GM19025 (cell line): ENCODE measurements around the gene JAKMIP1.

Experiments used
- ATAC-seq: cut with Tn5 transposase; IDR thresholded peaks from one replicate; pipeline ENCODE4 v1.9.1; 2021; ENCODE audit warnings: mild to moderate bottlenecking, low read depth, moderate library complexity; ENCODE audit not compliant: unreplicated experiment

JAKMIP1 gene

DNA sequence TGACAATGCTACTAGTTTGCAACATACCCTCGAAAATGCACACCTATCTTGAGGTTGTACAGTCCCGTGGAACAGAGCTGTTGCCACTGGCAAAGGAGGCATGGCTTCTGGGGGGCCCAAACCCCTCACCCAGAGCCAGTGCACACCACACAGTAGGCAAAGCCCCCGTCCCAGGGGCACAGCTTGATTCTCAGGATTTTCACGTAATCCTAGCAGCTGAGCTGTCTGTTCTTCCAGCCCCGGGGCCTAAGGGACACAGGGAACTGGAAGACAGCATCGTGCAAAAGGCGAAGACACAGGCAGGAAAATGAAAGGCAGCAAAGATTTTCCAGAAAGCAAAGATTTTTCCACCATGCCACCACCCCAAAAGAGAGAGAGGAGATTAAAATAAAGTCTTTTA is 77.2 kb downstream of the JAKMIP1 start:
- no peak for ATAC-seq

DNA sequence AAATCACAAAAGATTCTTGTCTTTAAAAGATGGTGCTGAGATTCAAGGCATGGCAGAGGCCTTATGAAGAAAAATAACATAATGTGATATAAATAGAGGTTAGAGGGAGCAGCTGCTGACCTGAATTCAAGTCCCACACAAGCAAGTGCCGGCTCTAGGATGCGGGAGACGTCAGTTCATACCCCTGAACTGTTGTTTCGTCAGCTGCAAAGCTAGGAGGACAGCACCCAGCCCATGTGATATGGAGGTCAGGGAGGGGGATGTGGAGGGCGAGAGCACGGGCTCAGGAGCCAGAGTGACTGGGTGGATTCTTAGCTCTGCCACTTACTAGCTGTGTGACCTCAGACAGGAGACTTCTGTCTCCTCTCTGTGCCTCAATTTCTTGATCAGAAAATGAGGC is 77.9 kb downstream of the JAKMIP1 start:
- no peak for ATAC-seq

DNA sequence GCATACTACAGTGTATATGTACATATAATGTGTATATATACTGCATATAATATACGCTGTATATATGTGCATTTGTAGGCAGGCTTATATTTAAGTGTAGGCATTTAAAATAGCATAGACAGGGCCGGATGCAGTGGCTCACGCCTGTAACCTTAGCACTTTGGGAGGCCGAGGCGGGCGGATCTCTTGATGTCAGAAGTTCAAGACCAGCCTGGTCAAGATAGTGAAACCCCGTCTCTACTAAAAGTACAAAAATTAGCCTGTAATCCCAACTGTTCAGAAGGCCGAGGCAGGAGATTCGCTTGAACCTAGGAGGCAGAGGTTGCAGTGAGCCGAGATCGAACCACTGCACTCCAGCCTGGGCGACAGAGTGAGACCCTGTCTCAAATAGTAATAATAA is 78.4 kb downstream of the JAKMIP1 start:
- no peak for ATAC-seq

DNA sequence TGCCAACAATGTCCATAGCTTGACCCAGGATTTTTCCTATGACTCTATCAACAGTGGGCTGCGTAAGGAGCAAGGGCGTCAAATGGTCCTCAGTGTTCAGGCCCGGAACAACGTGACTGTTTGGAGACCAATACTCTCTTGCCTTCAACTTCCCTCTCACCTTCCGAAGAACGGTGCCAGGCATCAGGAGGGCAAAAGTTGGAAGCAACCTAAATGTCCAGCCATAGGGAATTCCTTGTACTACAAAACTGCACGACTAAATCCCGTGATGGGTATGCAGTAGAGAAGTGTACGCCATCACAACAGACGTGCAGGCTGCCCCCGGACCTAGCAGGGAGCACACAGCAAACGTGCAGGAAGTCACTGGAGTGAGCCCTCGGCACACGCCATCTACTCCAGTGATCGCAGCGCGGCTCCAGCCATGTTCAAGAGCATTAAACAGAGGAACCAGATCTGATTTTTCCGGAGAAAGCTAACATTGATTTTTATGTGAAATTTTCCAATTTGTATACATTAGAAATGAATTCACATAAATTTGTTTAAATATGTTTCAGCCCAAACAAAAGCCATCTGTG is 79.0 kb downstream of the JAKMIP1 start:
- no peak for ATAC-seq

DNA sequence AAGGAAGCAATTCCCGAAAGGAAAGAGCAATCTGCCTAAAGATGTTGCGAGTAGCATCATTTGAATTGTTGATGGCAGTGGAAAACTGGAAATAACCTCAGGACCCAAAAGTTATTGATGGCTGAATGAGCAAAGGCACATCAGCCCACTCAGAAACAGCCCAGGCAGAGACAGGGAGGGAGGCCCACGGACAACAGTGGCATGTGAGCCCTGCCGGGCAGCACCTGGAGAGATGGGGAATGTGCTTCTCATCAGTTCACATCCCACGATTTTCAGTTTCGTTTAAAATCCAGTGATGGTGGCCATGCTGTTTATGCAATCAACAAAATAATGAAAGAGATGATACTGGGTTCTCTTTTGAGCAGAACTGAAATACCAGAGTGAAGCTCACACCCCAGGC is 80.0 kb downstream of the JAKMIP1 start:
- ATAC-seq = no peak

DNA sequence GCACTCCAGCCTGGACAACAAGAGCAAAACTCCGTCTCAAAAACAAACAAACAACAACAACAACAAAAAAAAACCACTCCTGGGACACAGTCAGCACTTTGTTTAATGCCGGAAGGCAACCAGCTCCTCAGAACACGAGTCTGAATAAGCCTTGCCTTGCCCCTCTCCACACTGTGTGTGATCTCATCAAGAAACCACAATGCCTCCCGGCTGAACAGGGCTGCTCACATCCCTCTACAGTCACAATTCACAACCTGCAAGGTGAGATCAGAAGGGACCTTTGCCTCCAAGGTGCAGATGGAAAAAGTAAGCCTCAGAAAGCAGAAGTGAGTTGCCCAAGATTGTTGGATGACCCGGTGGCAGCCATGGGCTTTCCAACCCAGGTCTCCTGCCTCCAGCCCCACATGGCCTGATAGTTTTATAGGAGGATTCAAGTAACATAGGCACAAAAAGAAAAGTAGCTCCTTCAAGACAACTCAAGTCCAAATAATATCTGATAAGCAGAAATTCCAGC is 80.8 kb downstream of the JAKMIP1 start:
- no peak for ATAC-seq

DNA sequence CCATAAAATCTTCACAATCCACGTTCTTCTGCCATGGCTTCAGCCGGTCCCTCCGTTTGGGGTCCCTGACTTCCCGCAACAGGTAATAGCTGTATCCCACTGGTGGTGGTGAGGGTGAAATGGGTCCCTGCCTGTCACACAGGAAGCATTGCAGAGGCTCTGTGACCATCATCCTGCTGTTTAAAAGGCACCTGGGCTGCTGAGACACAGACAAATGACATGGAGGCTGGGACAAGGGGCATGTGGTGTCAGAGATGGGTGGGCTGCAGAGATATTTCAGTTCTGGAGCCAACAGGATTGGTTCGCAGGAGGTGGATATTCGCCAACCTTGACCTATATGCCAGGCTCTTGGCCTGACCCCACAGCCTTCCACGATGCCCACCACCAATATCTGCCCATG is 82.1 kb downstream of the JAKMIP1 start:
- no peak for ATAC-seq

DNA sequence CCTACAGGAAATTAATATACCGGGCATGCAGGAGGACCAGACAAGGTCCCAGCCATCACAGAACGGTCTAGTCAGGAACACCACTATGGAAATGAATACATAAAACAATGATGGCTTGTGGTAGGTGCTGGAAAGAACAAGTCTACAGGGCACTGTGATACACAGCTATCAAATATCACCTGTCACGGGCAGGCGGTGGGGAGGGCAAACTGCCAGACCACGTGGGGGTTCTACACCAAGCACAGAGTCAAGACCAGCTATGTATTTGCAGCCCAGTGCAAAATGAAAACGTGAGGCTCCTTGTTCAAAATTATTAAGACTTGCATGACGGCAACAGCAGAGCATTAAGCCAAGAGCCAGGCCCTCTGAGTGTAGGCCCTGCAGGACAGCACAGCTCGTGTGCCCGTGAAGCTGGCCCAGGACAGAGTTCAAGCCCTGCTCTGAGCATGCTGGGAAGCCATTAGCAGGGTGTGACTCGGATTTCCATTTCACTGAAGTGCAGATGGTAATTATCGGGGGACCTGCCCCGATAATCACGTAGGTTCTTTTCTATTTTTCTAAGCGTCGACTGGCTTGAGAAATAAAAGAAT is 83.6 kb downstream of the JAKMIP1 start:
- no peak for ATAC-seq

DNA sequence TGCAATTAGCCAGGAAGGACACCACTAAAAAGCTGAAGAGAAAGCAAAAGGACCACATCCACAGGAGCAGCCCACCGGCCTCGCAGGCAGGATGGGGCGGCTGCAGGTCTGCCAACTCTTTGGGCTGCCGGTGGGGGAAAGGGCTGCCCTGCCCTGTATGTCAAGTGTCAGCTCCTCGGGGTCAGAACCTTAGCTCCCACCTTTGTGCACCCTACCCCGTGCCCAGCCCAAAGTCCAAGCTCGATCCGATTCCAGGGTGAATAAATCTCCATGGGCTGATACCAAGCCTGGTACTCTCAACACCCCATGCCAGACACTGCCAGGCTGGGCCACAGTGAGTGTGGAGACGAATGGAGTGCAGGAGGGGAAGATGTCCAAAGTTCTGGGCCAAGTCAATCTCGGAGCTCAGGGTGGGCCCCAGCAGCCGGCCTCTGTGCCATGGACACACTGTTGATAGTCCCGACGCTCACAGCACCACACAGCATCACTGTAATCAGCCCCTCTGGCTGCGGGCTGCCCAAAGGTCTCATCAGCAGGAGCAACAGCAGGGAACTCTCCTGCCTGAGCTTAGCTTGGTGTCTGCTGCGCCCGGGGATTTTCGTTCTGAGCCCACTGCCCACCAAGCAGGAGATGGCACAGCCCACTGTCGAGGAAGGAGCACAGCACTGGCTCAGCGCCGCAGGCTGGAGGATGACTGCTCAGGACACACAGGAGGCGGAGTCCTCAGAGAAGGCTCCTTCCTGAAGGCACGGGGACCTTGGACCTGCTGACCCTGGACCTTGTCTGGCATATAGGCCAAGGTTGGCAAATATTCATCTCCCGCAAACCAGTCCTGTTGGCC is 84.4 kb downstream of the JAKMIP1 start:
- ATAC-seq = no peak

DNA sequence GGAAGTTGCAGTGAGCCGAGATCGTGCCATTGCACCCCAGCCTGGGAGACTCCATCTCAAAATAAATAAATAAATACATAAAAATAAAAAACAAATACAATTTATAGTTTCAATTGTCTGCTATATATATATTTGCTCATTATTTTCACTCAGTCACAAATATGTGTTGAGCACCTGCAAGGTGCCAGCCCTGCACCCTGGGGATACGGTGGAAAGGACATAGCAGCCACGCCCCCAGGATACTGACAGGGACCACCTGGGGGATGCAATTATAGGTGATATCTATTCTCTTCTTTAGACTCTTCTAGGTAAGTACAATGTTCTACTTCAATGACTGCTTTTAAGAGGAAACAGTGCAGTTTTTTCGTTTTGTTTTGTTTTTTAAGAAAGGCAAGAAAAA is 85.0 kb downstream of the JAKMIP1 start:
- no peak for ATAC-seq

DNA sequence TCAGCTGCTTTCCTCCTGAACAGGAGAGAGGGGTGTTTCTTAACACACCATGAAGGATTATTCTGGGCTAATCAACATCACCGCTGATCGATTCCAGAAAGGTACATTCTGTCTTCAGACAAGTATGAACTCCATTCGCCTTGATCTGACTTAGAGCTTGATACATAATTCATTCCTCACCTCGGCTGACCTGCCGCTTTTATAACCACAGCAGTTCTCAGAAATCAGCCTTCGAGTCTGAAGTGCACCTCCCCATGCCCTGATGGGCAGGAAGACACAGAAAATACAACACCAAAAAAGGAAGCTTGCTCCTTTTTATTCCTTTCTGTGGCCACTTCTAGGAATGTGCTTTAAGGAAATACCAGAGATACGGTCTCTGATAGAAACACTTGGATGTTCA is 85.7 kb downstream of the JAKMIP1 start:
- no peak for ATAC-seq

DNA sequence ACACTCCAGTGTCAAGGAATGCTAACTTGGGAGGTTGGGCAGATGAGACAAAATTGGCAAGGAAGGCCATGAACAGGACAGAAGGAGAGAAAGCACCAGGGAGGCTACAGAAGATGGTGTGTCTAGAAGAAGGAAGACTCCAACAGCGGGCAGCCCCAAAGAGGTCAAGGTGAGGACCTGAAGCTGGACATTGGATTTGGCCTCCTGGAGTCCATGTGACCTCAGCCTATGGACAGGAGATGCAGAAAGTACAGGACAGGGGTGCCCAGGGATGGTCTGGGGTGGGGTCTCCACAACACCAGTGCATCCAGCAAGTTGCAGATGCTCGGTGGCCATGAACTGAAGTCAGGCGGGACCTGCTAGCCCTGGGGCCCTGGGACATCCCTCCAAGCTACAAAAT is 86.2 kb downstream of the JAKMIP1 start:
- ATAC-seq = no peak

DNA sequence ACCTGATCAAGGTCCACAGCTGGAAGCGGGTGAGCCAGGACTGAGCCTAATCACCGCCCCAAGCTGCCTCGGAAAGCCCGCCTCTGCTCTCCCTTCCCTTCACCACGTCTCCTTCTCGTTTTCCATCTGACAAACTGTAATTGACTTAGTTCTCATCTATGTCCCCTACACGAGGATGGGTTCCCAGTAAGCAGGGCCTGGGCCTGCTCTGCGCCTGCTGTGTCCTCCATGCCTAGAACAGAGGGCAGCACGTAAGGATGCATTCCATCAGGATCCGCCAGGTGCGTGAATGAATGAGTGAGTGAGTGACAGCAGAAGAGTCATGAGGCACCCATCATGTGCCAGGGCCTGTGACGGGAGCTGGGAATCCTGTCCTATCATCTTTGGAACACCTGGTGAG is 86.7 kb downstream of the JAKMIP1 start:
- ATAC-seq = no peak

DNA sequence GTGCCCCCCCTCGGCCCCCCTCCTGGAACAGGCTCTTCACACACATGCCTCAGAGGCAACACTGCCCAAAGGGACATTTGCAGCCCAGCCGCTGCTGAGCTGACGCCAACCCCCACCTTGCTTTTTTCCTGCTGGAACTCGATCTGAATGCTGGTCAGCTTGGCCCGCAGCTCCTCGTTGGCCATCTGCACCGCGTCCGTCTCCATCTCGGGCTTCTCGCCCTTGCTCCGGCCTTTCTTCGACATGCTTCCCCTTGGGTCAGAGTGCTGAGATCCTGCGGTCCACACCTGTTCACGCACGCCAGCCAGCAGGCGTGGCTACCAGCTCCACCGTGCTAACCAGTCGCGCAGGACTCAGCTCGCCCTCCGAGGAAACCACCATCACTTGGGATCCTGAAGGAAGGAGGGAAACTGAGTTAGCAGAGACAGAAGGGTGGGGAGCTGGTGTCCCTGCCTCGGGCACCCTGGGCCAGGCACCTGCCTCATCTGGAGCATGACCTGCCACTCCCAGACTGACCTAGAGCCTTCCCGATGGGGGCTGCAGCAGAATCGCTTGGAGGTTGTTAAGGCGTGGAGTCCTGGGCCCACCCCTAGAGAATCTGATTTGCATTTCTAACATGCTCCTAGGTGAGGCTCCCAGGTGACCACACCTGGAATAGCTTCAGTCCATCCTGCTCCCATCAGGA is 87.6 kb downstream of the JAKMIP1 start:
- ATAC-seq = no peak

DNA sequence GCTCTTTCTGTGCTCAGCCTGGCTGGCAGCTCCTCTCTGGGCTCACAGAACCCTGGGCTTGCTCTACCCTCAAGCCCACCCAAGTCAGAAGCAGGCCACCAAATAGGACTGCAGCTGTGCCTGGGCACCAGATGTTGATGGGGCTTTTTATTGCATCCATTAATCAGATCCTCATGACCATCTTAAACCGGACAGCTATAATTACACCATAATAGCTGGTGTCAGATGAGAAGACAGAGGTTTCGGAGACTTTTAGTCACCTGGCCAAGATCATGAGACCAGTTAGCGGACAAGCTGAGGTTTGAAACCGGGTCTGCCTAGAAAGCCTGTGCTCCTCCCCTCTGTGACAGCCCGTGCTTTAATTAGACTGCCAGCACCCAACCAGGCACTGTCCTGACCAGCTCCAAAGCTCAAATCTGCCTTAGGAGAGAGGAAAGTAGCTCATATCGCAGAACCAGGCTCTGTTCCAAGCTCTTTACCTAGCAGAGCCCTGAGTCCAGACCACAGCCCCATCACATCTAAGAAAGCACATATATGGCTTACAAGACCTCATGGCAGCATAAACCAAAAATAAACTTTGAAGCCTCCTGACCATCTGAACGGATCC is 88.9 kb downstream of the JAKMIP1 start:
- ATAC-seq = no peak

DNA sequence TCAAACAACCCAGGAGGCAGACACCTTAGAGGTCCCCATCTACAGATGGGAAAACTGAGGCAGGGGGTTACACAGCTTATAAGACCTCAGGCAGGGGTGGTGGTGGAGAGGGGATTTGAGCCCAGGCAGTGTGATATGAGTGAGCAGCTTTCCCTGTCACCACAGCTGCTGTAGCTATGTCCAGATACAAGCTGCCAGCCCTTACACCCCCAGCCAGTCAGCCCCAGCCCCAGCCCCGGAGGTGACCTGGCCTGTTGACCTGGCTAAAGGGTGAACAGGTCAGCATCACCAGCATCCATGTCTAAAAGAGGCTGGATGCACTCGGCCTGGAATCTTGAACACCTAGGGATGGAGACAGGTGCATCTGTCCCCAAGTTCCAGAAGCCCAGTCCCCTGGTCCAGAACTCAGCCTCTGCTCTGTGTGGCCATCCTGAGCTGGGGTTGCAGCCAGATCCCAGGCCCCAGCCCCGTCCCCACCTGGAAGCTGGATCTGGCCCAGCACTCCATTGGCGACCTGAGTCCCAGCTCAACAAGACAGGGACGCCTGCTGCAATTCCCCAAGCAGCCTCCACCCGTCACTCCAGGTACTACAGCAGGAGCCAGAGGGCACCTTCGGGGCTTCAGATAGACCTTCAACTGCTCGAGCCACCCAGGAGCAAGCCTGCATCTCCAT is 89.5 kb downstream of the JAKMIP1 start:
- no peak for ATAC-seq

DNA sequence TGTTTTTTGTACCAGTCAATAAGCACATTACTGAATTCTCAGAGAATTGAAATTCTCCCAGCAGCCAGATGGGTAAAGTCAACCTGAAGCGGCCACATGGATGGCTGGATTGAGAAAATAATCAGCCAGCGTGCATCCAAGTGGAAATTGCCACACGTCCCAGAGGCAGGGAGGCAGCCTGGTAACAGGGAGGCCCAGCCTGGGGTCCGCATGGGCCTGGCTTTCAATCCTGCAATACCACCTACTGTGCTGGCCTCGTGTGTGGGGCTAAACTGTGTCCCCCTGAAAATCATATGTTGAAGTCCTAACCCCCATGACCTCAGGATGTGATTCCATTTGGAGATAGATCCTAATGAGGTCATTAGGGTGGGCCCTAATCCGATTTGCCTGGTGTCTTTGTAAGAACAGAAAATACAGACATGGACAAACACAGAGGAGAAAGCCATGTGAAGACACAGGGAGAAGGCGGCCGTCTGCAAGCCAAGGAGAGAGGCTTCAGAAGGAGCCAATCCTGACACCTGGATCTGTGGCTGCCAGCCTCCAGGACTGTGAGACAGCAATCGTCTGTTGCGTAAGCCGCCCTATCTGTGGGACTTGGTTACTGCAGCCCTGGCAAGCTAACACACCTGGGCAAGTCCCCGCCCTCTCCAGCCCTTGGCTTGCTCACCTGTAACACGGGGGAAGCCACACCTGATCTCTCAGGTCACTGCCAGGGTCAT is 90.3 kb downstream of the JAKMIP1 start:
- ATAC-seq = no peak

DNA sequence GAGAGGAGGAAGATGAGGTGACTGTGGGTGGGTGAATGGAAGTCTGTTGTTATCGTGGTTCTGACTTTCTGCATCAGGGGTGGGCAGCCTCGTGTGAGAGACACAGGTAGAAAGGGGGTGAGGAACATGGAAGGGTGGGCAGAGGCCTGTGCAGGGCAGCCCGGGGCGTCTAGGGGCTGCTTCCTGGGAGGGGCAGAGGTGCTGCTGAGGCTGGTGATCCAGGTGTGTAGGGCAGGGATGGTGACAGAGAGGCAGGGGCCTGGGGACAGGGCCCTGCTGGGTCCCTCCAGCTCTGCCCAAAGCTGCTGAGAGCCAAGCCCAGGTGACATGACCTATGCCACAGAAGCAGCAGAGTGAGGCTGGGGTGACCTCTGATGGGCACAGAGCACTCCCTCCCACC is 92.5 kb downstream of the JAKMIP1 start:
- ATAC-seq = no peak

DNA sequence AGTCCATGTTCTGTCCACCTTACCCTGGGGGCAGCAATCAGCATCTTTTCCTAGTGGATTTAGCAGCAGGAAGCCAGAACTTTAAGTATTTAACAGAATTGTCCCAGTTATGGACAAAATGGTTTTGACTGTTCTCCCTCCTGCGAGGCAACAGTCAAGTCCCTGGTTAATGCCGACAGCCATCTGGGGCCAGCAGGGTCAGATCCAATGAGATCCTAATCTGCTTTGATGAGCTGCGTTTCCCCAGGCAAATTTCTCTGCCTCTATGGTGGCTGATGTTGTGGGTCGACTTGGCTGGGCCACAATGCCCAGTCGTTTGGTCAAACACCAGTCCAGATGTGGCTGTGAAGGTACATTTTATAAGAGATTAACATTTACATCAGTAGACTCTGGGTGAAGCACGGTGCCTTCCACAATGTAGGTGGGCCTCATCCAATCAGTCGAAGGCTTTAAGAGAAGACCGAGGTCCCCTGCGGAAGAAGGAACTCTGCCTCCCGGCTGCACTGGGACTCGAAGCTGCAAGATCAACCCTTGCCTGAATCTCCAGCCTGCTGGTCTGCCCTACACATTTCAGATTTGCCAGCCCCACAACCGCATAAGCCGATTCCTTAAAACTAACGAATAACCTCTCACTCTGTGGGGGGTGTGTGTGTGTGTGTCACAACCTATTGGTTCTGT is 93.1 kb downstream of the JAKMIP1 start:
- no peak for ATAC-seq
